Amygdala (tissue), 56 donors: ENCODE measurements around the gene C8G.

ENCODE experiments used
- DNase-seq, 56 donors: peaks; one replicate each; lab custom pipeline; 2025; lab: John Stamatoyannopoulos, UW

The C8G gene

GRCh38 chr9:136963751-136964150, 18.7 kb downstream of the C8G start:
- no peak for DNase-seq

- DNase-seq: no peak
Observed at GRCh38 chr9:136964171-136964689, 19.2 kb downstream of the C8G start.

GRCh38 chr9:136964833-136965422, 19.9 kb downstream of the C8G start:
- DNase-seq: no peak

GRCh38 chr9:136965771-136966484, 20.9 kb downstream of the C8G start:
- DNase-seq: peak in 47 of 56 donors; percentile 22 to 91 (median 67)

GRCh38 chr9:136968333-136969127, 23.5 kb downstream of the C8G start:
- no peak for DNase-seq

GRCh38 chr9:136969150-136969549, 24.1 kb downstream of the C8G start:
- DNase-seq: no peak

- DNase-seq: no peak
Observed at GRCh38 chr9:136969774-136970173, 24.7 kb downstream of the C8G start.

- DNase-seq: no peak
Observed at GRCh38 chr9:136970361-136970760, 25.3 kb downstream of the C8G start.

GRCh38 chr9:136971746-136972145, 26.7 kb downstream of the C8G start:
- no peak for DNase-seq

GRCh38 chr9:136972335-136972734, 27.3 kb downstream of the C8G start:
- DNase-seq: no peak

- DNase-seq: no peak
Observed at GRCh38 chr9:136972743-136973142, 27.7 kb downstream of the C8G start.

GRCh38 chr9:136973618-136974617, 28.9 kb downstream of the C8G start:
- no peak for DNase-seq

- peak in 1 of 56 donors; percentile 36 for DNase-seq
Observed at GRCh38 chr9:136974817-136975535, 29.9 kb downstream of the C8G start.

GRCh38 chr9:136975644-136976043, 30.6 kb downstream of the C8G start:
- peak in 52 of 56 donors; percentile 29 to 89 (median 67) for DNase-seq

GRCh38 chr9:136977223-136977622, 32.2 kb downstream of the C8G start, which contains the start of gene PTGDS:
Gene PTGDS (plus strand): TSS chr9:136977504. CDS start chr9:136977579, 75 bp downstream.
- peak; percentile 44 to 98 (median 92) for DNase-seq

GRCh38 chr9:136977649-136978072, 32.6 kb downstream of the C8G start:
- peak in 1 of 56 donors; percentile 89 for DNase-seq

GRCh38 chr9:136978073-136978864, 33.2 kb downstream of the C8G start:
- peak in 55 of 56 donors; percentile 34 to 100 (median 90) for DNase-seq

GRCh38 chr9:136978865-136979544, 34.0 kb downstream of the C8G start:
- DNase-seq: peak in 4 of 56 donors; percentile 59 to 72 (median 63)
